Effector memory CD8-positive, alpha-beta T cell (primary cell): Measurements from ENCODE around the gene TMEM169.

Experiments used
- ATAC-seq: fragments of 150-1000 bp; cut with Tn5 transposase; replicated peaks from 2 replicates; pipeline ENCODE4 v1.10.0; 2021; ENCODE audit warnings: mild to moderate bottlenecking, moderate library complexity
- DNase-seq, 3 experiments: peaks; one replicate each; pipeline ENCODE4 v3.0.0; 2021
- H3K27ac Mint-ChIP-seq, 2 donors: one replicate each; pipeline ENCODE4 v1.8.0; 2022; ENCODE audit warnings: mild to moderate bottlenecking in 2 of 2, mixed read lengths in 2 of 2, moderate library complexity in 2 of 2
- H3K27me3 Mint-ChIP-seq, 2 donors: one replicate each; pipeline ENCODE4 v1.8.0; 2022; ENCODE audit warnings: mixed read lengths in 2 of 2
- H3K36me3 Mint-ChIP-seq: one replicate; pipeline ENCODE4 v1.8.0; 2022; ENCODE audit warnings: mild to moderate bottlenecking, moderate library complexity, mixed read lengths; ENCODE audit not compliant: insufficient read depth
- H3K4me1 Mint-ChIP-seq, 2 donors: one replicate each; pipeline ENCODE4 v1.8.0; 2022; ENCODE audit warnings: low read depth in 2 of 2, mixed read lengths in 2 of 2
- H3K4me3 Mint-ChIP-seq, 2 donors: one replicate each; pipeline ENCODE4 v1.8.0; 2022; ENCODE audit warnings: mild to moderate bottlenecking in 2 of 2, mixed read lengths in 2 of 2, moderate library complexity in 2 of 2
- H3K9me3 Mint-ChIP-seq, 2 donors: one replicate each; pipeline ENCODE4 v1.8.0; 2022; ENCODE audit warnings: mixed read lengths in 2 of 2

Gene TMEM169

GRCh38 chr2:216113572-216113971, 31.9 kb downstream of the TMEM169 start:
- Mint-ChIP-seq H3K9me3 (no peaks in the 10 kb centered on the region), H3K4me1 (peaks cover 61 to 90% of the 10 kb centered on the region in 2 donors), H3K4me3 (peak overlapping the region in 1 of 2 donors; percentile 44), H3K36me3 (peaks cover 86% of the 10 kb centered on the region), H3K27me3 (no peaks in the 10 kb centered on the region), H3K27ac (peak overlapping the region; percentile 47 to 97)
- DNase-seq, result no peak
- no peak for ATAC-seq

GRCh38 chr2:216114382-216114713, 32.6 kb downstream of the TMEM169 start:
- Mint-ChIP-seq H3K4me3 (peak overlapping the region; percentile 82 to 83), H3K4me1 (peaks cover 57 to 84% of the 10 kb centered on the region in 2 donors), H3K27ac (peak overlapping the region; percentile 97), H3K36me3 (peaks cover 86% of the 10 kb centered on the region), H3K27me3 (no peaks in the 10 kb centered on the region), H3K9me3 (no peaks in the 10 kb centered on the region)
- no peak for DNase-seq
- peak; percentile 8 for ATAC-seq

GRCh38 chr2:216114714-216115531, 33.2 kb downstream of the TMEM169 start:
- Mint-ChIP-seq H3K36me3 (peaks cover 87% of the 10 kb centered on the region), H3K9me3 (no peaks in the 10 kb centered on the region), H3K4me3 (peak overlapping the region; percentile 82 to 83), H3K4me1 (peaks cover 57 to 82% of the 10 kb centered on the region in 2 donors), H3K27me3 (no peaks in the 10 kb centered on the region), H3K27ac (peak overlapping the region; percentile 97)
- DNase-seq, result peak; percentile 97 to 98 (median 98)
- ATAC-seq, result peak; percentile 92

- no peak for ATAC-seq
- H3K4me3 Mint-ChIP-seq, result peak overlapping the region; percentile 82 to 83
- no peak for DNase-seq
- H3K36me3 Mint-ChIP-seq, result peaks cover 91% of the 10 kb centered on the region
- peaks cover 55 to 76% of the 10 kb centered on the region in 2 donors for H3K4me1 Mint-ChIP-seq
- H3K27me3 Mint-ChIP-seq, result no peaks in the 10 kb centered on the region
- no peaks in the 10 kb centered on the region for H3K9me3 Mint-ChIP-seq
- H3K27ac Mint-ChIP-seq, result peak overlapping the region in 1 of 2 donors; percentile 26
Observed at GRCh38 chr2:216116418-216116817, 34.7 kb downstream of the TMEM169 start.

GRCh38 chr2:216117561-216118340, 36.0 kb downstream of the TMEM169 start:
- H3K9me3 Mint-ChIP-seq, result no peaks in the 10 kb centered on the region
- ATAC-seq (no peak), DNase-seq (no peak)
- no peak overlapping the region for H3K4me3 Mint-ChIP-seq
- peaks cover 49 to 72% of the 10 kb centered on the region in 2 donors for H3K4me1 Mint-ChIP-seq
- no peaks in the 10 kb centered on the region for H3K27me3 Mint-ChIP-seq
- H3K27ac Mint-ChIP-seq, result no peak overlapping the region
- H3K36me3 Mint-ChIP-seq, result peaks cover 91% of the 10 kb centered on the region

GRCh38 chr2:216118474-216118873, 36.8 kb downstream of the TMEM169 start:
- H3K9me3 Mint-ChIP-seq, result no peaks in the 10 kb centered on the region
- H3K4me1 Mint-ChIP-seq, result peaks cover 44 to 65% of the 10 kb centered on the region in 2 donors
- no peak overlapping the region for H3K27ac Mint-ChIP-seq
- no peaks in the 10 kb centered on the region for H3K27me3 Mint-ChIP-seq
- peaks cover 90% of the 10 kb centered on the region for H3K36me3 Mint-ChIP-seq
- DNase-seq (no peak), ATAC-seq (no peak)
- H3K4me3 Mint-ChIP-seq, result no peak overlapping the region

- Mint-ChIP-seq H3K9me3 (no peaks in the 10 kb centered on the region), H3K4me3 (no peak overlapping the region), H3K27ac (no peak overlapping the region), H3K36me3 (peaks cover 90% of the 10 kb centered on the region), H3K4me1 (peaks cover 42 to 60% of the 10 kb centered on the region in 2 donors), H3K27me3 (no peaks in the 10 kb centered on the region)
- ATAC-seq (no peak), DNase-seq (no peak)
Observed at GRCh38 chr2:216119146-216119545, 37.4 kb downstream of the TMEM169 start.

GRCh38 chr2:216119986-216120385, 38.3 kb downstream of the TMEM169 start:
- Mint-ChIP-seq H3K9me3 (no peaks in the 10 kb centered on the region), H3K36me3 (peaks cover 90% of the 10 kb centered on the region), H3K27ac (peak overlapping the region in 1 of 2 donors; percentile 87), H3K4me1 (peaks cover 34 to 58% of the 10 kb centered on the region in 2 donors), H3K27me3 (no peaks in the 10 kb centered on the region), H3K4me3 (no peak overlapping the region)
- DNase-seq, result no peak
- ATAC-seq, result no peak

- Mint-ChIP-seq H3K4me3 (no peak overlapping the region), H3K4me1 (peaks cover 26 to 49% of the 10 kb centered on the region in 2 donors), H3K27ac (peak overlapping the region in 1 of 2 donors; percentile 17), H3K36me3 (peaks cover 95% of the 10 kb centered on the region), H3K9me3 (no peaks in the 10 kb centered on the region), H3K27me3 (no peaks in the 10 kb centered on the region)
- ATAC-seq, result no peak
- DNase-seq, result no peak
Observed at GRCh38 chr2:216121255-216121654, 39.5 kb downstream of the TMEM169 start.

GRCh38 chr2:216126943-216127342, 45.2 kb downstream of the TMEM169 start:
- DNase-seq (no peak), ATAC-seq (no peak)
- H3K36me3 Mint-ChIP-seq, result peaks cover 92% of the 10 kb centered on the region
- no peaks in the 10 kb centered on the region for H3K9me3 Mint-ChIP-seq
- H3K4me1 Mint-ChIP-seq, result peaks cover 15 to 31% of the 10 kb centered on the region in 2 donors
- peak overlapping the region in 1 of 2 donors; percentile 18 for H3K4me3 Mint-ChIP-seq
- peak overlapping the region in 1 of 2 donors; percentile 74 for H3K27ac Mint-ChIP-seq
- H3K27me3 Mint-ChIP-seq, result no peaks in the 10 kb centered on the region

- Mint-ChIP-seq H3K27me3 (no peaks in the 10 kb centered on the region), H3K9me3 (no peaks in the 10 kb centered on the region), H3K27ac (no peak overlapping the region), H3K4me3 (no peak overlapping the region), H3K36me3 (peaks cover 89% of the 10 kb centered on the region), H3K4me1 (peaks cover 15 to 36% of the 10 kb centered on the region in 2 donors)
- ATAC-seq (no peak), DNase-seq (no peak)
Observed at GRCh38 chr2:216130346-216130971, 48.7 kb downstream of the TMEM169 start.

GRCh38 chr2:216131175-216131926, 49.6 kb downstream of the TMEM169 start:
- H3K4me3 Mint-ChIP-seq, result no peak overlapping the region
- ATAC-seq, result no peak

GRCh38 chr2:216132585-216132984, 50.9 kb downstream of the TMEM169 start:
- no peak overlapping the region for H3K4me3 Mint-ChIP-seq
- no peaks in the 10 kb centered on the region for H3K9me3 Mint-ChIP-seq
- H3K36me3 Mint-ChIP-seq, result peaks cover 90% of the 10 kb centered on the region
- no peaks in the 10 kb centered on the region for H3K27me3 Mint-ChIP-seq
- peaks cover 16 to 37% of the 10 kb centered on the region in 2 donors for H3K4me1 Mint-ChIP-seq
- no peak for ATAC-seq
- no peak for DNase-seq
- H3K27ac Mint-ChIP-seq, result peak overlapping the region in 1 of 2 donors; percentile 20

More at GRCh38 chr2:216131175-216131926, 49.6 kb downstream of the TMEM169 start:
- peaks cover 16 to 38% of the 10 kb centered on the region in 2 donors for H3K4me1 Mint-ChIP-seq
- peak overlapping the region; percentile 9 to 11 for H3K27ac Mint-ChIP-seq
- no peaks in the 10 kb centered on the region for H3K27me3 Mint-ChIP-seq
- H3K9me3 Mint-ChIP-seq, result no peaks in the 10 kb centered on the region
- DNase-seq, result no peak
- H3K36me3 Mint-ChIP-seq, result peaks cover 89% of the 10 kb centered on the region
